ENCODE results near the gene TIMP3. TPM values are rescaled to one million over a fixed set of nuclear protein-coding genes. Genes with fewer than 3 reads are reported as not detected.

TIMP3 gene
- total RNA-seq, 1 donor from 2014 or later, result 8.3 TPM

DNA sequence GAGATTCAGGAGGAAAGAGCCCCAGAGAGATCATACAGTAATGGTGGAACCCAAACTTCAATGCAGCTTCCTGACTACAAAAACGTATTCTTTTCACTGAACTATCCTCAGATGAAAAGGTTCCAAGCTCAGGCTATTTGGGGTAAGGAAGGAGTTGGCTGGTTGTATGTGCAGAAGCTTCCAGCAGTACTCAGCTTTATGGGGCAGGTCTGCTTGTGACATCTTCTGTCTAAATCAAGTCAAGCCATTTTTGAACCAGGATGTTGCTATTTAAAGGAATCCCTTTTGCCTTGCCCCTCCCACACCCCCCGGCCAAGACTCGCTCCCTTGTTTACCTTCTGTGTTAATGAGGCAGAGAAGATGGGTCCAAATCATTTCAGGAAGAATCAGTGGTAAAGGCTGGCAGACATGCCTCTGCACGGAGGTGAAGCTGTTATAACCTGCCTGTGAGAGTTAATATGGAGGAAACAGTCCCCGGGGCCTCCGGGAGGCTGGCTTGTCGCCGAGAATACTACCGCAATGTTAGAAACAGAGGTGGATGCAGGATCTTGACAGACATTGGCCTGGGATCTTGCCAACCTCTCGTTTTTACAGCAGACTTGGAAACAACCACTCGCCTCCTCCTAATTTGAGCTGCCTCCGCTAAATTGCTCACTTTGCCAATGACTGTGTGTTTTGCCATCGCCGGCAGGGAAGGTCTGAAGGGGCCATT lies 45.4 kb downstream of the TIMP3 start:
- TF ChIP-seq, protein P1, sequence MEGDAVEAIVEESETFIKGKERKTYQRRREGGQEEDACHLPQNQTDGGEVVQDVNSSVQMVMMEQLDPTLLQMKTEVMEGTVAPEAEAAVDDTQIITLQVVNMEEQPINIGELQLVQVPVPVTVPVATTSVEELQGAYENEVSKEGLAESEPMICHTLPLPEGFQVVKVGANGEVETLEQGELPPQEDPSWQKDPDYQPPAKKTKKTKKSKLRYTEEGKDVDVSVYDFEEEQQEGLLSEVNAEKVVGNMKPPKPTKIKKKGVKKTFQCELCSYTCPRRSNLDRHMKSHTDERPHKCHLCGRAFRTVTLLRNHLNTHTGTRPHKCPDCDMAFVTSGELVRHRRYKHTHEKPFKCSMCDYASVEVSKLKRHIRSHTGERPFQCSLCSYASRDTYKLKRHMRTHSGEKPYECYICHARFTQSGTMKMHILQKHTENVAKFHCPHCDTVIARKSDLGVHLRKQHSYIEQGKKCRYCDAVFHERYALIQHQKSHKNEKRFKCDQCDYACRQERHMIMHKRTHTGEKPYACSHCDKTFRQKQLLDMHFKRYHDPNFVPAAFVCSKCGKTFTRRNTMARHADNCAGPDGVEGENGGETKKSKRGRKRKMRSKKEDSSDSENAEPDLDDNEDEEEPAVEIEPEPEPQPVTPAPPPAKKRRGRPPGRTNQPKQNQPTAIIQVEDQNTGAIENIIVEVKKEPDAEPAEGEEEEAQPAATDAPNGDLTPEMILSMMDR (conservative IDR thresholded peaks at IDR 0.05; ENCODE audit: low read depth, low read length), result no peak
- no peak for DNase-seq (ENCODE audit: low read depth)
- H3K4me3 ChIP-seq (ENCODE audit: low read depth, low read length), result no peak overlapping the region

GRCh38 chr22:32848226-32848625 lies 46.7 kb downstream of the TIMP3 start:
- no peak for DNase-seq (ENCODE audit: low read depth)
- TF ChIP-seq, protein P1 (conservative IDR thresholded peaks at IDR 0.05; ENCODE audit: low read depth, low read length), result no peak
- H3K4me3 ChIP-seq (ENCODE audit: low read depth, low read length), result no peak overlapping the region

GRCh38 chr22:32849501-32849900 lies 48.0 kb downstream of the TIMP3 start:
- no peak overlapping the region for H3K4me3 ChIP-seq (ENCODE audit: low read depth, low read length)
- TF ChIP-seq, protein P1 (conservative IDR thresholded peaks at IDR 0.05; ENCODE audit: low read depth, low read length), result no peak
- no peak for DNase-seq (ENCODE audit: low read depth)

- no peak overlapping the region for H3K4me3 ChIP-seq (ENCODE audit: low read depth, low read length)
- DNase-seq (ENCODE audit: low read depth), result no peak
- TF ChIP-seq, protein P1 (conservative IDR thresholded peaks at IDR 0.05; ENCODE audit: low read depth, low read length), result no peak
Observed at GRCh38 chr22:32850157-32850556, 48.7 kb downstream of the TIMP3 start.

DNA sequence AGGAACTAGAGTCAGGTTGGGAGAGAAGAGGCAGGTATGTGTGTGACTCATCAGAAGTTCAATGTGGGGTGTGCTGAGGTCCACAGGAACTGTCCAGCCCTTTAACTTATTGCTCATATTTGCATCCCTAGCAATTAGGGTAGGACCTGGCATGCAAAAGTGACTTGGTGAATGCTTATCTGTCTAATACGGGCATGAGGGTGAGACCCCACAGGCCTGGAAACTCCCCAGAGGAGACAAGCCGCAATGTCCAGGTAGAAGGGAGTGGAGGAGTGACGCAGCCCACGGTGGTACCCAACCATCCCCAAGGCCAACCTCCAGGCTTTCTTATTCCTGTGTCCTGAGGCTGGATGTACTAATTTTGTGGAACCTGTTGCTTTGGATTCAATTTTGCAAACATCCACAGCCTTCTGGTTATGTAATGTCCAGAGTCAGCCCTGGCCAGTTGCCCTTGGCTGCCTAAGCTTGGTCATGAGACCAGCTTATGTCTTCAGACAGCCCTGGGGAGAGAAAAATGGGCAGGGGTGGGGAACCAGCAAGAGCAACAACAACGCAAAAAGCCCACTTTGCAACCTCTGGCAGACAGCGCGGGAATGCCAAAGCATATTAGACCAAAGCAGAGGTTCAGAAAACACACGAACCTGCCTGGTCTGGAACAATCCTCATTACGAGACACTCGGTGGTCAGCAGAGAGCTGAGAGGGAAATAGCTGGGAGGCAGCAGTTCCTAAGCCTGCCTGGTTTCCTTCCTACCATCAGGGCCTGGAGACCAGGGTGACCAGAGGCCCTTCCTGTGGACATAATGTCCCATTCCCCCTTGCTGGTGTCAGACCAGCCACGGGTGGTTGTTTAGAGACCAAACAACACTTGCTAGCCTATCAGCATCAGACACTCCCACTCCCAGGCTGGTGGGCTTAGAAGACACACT lies 49.3 kb downstream of the TIMP3 start:
- DNase-seq (ENCODE audit: low read depth), result no peak
- H3K4me3 ChIP-seq (ENCODE audit: low read depth, low read length), result no peak overlapping the region
- TF ChIP-seq, protein P1 (conservative IDR thresholded peaks at IDR 0.05; ENCODE audit: low read depth, low read length), result no peak

DNA sequence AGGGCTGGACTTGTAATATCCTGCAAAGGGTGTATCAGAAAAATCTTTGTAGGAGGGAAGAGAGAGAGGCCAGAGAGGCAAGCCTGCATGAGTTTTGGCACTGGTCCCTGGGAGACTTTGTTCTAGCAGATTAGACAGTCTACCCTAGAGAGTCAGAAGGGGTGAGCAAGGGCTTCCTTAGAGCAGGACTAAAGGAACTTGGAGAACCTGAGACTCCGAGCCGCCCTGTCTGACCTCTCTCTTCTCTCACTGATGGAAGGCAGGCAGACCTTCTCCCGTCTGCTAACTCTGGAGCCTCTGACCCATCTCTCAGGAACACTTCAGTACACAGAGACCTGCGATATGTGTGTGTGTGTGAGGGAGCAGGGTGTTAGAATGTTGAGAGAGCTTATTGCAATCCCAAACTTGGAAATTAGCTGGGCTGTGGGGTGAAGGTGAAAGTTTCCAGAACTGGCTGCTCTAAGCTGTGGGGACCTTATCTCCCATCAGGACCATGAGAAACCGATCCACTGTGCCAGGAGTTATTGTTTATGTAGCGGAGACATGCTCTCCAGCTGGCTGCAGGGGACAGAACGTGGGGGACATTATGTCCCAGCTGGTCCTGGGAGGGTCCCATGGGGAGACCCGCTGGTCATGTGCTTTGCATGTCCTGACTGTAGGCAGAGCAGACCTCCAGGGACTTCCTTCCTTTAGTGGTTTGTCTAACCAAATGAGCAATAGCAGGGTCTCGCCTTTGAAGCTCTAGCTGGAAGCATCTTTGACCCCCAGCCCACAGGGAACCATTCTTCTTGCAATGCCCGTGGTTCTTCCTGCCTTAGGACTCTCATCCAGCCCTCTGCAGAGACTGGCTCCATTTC lies 51.1 kb downstream of the TIMP3 start:
- TF ChIP-seq, protein P1 (conservative IDR thresholded peaks at IDR 0.05; ENCODE audit: low read depth, low read length), result no peak
- no peak overlapping the region for H3K4me3 ChIP-seq (ENCODE audit: low read depth, low read length)
- no peak for DNase-seq (ENCODE audit: low read depth)
